Tibial nerve (tissue), 4 donors: ENCODE results near the gene PDE3B.

Experiments
- EP300 ChIP-seq, 2 donors: sonication (generic); formaldehyde crosslinking; IDR thresholded peaks; one replicate each; pipeline ENCODE4 v1.6.1; 2017; ENCODE audit warnings: antibody characterized with exemption in 2 of 2, mild to moderate bottlenecking in 1 of 2
- POLR2A ChIP-seq, 2 donors: fragments of 450-650 bp; IDR thresholded peaks; one replicate each; pipeline ENCODE4 v1.6.1; 2017; ENCODE audit warnings: antibody characterized with exemption in 2 of 2, mild to moderate bottlenecking in 2 of 2, moderate library complexity in 2 of 2
- TF ChIP-seq, protein P1 (sequence below), 5 experiments: fragments of 200-600 bp in 3 of 5; fragments of 450-650 bp in 2 of 5; sonication (generic) in 3 of 5; IDR thresholded peaks; one replicate each; pipeline ENCODE4 v1.5.1; 2016 to 2019; ENCODE audit warnings: antibody characterized with exemption in 5 of 5, mild to moderate bottlenecking in 3 of 5, moderate library complexity in 2 of 5

DNA sequence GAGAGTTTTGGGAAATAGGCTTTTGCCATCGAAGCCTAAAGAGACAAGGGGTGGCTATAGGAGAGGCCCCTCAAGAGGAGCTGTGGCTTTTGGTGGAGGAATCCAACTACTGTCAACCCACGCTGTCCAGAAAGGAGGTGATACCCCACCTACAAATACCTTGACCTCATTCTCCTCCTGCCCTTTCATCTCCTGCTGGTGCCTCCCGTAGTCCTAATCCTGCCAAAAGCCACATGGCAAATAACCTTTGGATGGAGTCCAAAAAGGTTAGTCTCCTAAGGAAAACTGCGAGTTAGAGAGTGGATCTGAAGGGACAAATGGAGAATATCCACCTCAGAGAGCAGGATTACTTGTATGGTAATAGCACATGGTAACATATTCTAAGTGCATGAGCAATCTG, 112.7 kb downstream of the PDE3B start:
- TF ChIP-seq POLR2A (IDR thresholded peaks at IDR 0.05) = no peak
- TF ChIP-seq, protein P1, sequence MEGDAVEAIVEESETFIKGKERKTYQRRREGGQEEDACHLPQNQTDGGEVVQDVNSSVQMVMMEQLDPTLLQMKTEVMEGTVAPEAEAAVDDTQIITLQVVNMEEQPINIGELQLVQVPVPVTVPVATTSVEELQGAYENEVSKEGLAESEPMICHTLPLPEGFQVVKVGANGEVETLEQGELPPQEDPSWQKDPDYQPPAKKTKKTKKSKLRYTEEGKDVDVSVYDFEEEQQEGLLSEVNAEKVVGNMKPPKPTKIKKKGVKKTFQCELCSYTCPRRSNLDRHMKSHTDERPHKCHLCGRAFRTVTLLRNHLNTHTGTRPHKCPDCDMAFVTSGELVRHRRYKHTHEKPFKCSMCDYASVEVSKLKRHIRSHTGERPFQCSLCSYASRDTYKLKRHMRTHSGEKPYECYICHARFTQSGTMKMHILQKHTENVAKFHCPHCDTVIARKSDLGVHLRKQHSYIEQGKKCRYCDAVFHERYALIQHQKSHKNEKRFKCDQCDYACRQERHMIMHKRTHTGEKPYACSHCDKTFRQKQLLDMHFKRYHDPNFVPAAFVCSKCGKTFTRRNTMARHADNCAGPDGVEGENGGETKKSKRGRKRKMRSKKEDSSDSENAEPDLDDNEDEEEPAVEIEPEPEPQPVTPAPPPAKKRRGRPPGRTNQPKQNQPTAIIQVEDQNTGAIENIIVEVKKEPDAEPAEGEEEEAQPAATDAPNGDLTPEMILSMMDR (IDR thresholded peaks at IDR 0.05) = no peak
- no peak for TF ChIP-seq EP300 (IDR thresholded peaks at IDR 0.05)
